ENCODE data around the gene CD93.

DNA sequence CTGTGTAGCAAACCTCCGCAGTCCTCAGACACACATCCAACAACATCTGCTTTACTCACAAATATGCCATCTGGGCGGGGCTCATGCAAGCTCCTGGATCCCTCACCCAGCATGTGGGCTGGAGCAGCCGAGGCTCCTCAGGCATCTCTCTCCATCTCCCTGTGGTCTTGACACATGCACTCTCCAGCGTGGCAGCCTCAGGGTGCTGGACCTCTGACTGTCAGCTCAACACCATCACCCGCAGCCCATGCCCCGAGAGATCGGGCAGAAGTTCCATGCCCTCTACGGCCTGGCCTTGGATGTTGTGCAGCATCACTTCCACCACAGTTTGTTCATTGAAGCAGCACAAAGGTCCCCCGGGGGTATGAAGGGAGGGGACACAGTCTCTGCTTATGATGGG is 32.6 kb upstream of the CD93 start:
- TF ChIP-seq, protein P1, sequence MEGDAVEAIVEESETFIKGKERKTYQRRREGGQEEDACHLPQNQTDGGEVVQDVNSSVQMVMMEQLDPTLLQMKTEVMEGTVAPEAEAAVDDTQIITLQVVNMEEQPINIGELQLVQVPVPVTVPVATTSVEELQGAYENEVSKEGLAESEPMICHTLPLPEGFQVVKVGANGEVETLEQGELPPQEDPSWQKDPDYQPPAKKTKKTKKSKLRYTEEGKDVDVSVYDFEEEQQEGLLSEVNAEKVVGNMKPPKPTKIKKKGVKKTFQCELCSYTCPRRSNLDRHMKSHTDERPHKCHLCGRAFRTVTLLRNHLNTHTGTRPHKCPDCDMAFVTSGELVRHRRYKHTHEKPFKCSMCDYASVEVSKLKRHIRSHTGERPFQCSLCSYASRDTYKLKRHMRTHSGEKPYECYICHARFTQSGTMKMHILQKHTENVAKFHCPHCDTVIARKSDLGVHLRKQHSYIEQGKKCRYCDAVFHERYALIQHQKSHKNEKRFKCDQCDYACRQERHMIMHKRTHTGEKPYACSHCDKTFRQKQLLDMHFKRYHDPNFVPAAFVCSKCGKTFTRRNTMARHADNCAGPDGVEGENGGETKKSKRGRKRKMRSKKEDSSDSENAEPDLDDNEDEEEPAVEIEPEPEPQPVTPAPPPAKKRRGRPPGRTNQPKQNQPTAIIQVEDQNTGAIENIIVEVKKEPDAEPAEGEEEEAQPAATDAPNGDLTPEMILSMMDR (IDR thresholded peaks at IDR 0.05; ENCODE audit: low read depth, low read length) = no peak
- TF ChIP-seq EZH2phosphoT487 (IDR thresholded peaks at IDR 0.05; ENCODE audit: low read depth) = no peak

All from OCI-LY3 (cell line).